ENCODE data around the gene PTP4A1.
"Not testable (repeated sequence)": the region's sequence is repeated elsewhere in the genome, so short reads cannot be mapped to it uniquely, and the experiment has no call there.

Gene PTP4A1

DNA sequence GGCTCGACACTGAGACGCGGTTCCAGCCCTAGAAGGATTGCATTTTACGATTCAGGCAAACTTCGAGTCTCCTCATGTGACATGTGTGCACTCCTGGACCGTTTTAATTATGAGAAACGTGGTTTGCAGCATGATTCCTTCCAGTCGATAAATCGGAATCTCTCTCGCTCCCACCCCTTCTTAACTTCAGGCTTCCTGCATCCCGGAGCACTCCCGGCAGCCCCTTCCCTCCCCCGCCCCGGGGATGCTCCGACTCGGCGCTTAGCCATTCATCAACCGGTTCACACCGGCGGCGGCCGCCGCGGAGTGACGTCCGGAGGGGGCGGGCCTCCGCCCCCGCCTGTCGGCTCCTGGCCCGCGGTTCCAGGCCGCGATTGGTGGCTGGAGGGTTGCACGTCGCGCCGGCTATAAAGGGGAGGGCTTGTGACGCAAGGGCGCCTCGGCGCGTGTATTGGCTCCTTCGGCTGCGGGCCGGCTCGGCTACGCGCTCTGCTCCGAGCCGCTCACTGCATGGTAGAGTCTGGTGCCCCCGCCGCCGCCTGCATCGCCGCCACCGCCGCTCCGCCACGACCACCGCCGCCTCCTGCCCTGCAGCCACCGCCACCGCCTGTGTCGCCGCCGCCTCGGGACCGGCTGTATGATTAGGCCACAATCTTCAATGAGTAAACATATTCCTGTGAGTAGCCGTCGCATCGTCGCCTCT lies at the start of gene PTP4A1, which contains the start of gene LOC128125822:
Gene PTP4A1, plus strand, starts transcription at position 437 of the 703 bp plus-strand sequence. CDS start 4,401 bp downstream, outside the sequence.
Gene LOC128125822, plus strand, starts transcription at position 437 of the 703 bp plus-strand sequence.
- TF ChIP-seq EZH2phosphoT487 (IDR thresholded peaks at IDR 0.05; ENCODE audit: low read depth): no peak
- TF ChIP-seq, protein P1, sequence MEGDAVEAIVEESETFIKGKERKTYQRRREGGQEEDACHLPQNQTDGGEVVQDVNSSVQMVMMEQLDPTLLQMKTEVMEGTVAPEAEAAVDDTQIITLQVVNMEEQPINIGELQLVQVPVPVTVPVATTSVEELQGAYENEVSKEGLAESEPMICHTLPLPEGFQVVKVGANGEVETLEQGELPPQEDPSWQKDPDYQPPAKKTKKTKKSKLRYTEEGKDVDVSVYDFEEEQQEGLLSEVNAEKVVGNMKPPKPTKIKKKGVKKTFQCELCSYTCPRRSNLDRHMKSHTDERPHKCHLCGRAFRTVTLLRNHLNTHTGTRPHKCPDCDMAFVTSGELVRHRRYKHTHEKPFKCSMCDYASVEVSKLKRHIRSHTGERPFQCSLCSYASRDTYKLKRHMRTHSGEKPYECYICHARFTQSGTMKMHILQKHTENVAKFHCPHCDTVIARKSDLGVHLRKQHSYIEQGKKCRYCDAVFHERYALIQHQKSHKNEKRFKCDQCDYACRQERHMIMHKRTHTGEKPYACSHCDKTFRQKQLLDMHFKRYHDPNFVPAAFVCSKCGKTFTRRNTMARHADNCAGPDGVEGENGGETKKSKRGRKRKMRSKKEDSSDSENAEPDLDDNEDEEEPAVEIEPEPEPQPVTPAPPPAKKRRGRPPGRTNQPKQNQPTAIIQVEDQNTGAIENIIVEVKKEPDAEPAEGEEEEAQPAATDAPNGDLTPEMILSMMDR (IDR thresholded peaks at IDR 0.05; ENCODE audit: low read depth, low read length): no peak
- peak within 1 kb of the TSS; percentile 97 for H2AFZ ChIP-seq (ENCODE audit: low read depth, low read length)
- peak within 1 kb of the TSS; percentile 81 for H3K4me3 ChIP-seq (ENCODE audit: low read length)
- peak within 1 kb of the TSS; percentile 91 for H3K9ac ChIP-seq (ENCODE audit: low read length)
- H3K4me1 ChIP-seq (ENCODE audit: low read length): peaks cover 14% of the 10 kb centered on the region
- peak within 1 kb of the TSS; percentile 88 for H3K4me2 ChIP-seq (ENCODE audit: low read length)
- H3K79me2 ChIP-seq (ENCODE audit: low read length): peaks cover 48% of the 10 kb centered on the region
- H4K20me1 ChIP-seq (ENCODE audit: insufficient read depth, low read length): peaks cover 32% of the 10 kb centered on the region
- peaks cover 17% of the 10 kb centered on the region for H3K36me3 ChIP-seq (replicated peaks; ENCODE audit: low read depth, low read length)
- H3K27me3 ChIP-seq (ENCODE audit: low read depth, low read length): no peaks in the 10 kb centered on the region
- H3K9me3 ChIP-seq (ENCODE audit: insufficient read depth, low read length): no peaks in the 10 kb centered on the region
- peak within 1 kb of the TSS; percentile 79 for H3K27ac ChIP-seq (ENCODE audit: low read length)

DNA sequence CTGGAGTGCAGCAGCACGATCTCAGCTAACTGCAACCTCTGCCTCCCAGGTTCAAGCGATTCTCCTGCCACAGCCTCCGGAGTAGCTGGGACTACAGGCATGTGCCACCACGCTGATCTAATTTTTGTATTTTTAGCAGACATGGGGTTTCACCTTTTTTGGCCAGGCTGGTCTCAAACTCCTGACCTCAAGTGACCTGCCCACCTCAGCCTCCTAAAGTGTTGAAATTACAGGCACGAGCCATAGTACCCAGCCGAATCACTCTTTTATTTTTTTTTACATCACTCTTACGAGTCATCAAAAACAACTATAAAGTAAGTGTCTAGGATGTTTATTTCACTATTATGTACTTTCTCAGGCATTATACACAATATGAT lies 49.4 kb upstream of the PTP4A1 start:
- not testable (repeated sequence) for H3K79me2 ChIP-seq (ENCODE audit: low read length); H3K27ac ChIP-seq (ENCODE audit: low read length); H4K20me1 ChIP-seq (ENCODE audit: insufficient read depth, low read length); H3K9ac ChIP-seq (ENCODE audit: low read length); H3K4me3 ChIP-seq (ENCODE audit: low read length); H3K9me3 ChIP-seq (ENCODE audit: insufficient read depth, low read length); H2AFZ ChIP-seq (ENCODE audit: low read depth, low read length); H3K4me2 ChIP-seq (ENCODE audit: low read length); H3K36me3 ChIP-seq (replicated peaks; ENCODE audit: low read depth, low read length)
- peaks cover 34% of the 10 kb centered on the region for H3K4me1 ChIP-seq (ENCODE audit: low read length)
- peaks cover 37% of the 10 kb centered on the region for H3K27me3 ChIP-seq (ENCODE audit: low read depth, low read length)

DNA sequence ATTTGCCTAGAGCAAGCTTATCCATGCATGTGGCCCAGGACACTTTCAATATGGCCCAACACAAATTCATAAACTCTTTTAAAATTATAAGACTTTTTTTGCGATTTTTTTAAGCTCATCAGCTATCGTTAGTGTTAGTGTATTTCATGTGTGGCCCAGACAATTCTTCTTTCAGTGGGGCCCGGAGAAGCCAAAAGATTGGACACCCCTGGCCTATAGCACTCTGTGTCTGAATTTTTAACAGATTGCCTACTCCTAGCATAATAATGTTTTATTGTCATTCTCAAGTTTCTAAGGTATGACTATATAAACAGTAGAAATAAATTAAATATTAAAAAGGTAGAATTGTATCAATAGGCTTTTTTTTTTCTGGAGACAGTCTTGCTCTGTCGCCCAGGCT lies 48.6 kb upstream of the PTP4A1 start:
- H3K9ac ChIP-seq (ENCODE audit: low read length): no peak overlapping the region
- H3K79me2 ChIP-seq (ENCODE audit: low read length): no peaks in the 10 kb centered on the region
- no peaks in the 10 kb centered on the region for H3K36me3 ChIP-seq (replicated peaks; ENCODE audit: low read depth, low read length)
- TF ChIP-seq EZH2phosphoT487 (IDR thresholded peaks at IDR 0.05; ENCODE audit: low read depth): no peak
- TF ChIP-seq, protein P1 (IDR thresholded peaks at IDR 0.05; ENCODE audit: low read depth, low read length): no peak
- H3K4me1 ChIP-seq (ENCODE audit: low read length): peaks cover 30% of the 10 kb centered on the region
- no peak overlapping the region for H3K4me3 ChIP-seq (ENCODE audit: low read length)
- no peaks in the 10 kb centered on the region for H4K20me1 ChIP-seq (ENCODE audit: insufficient read depth, low read length)
- H3K4me2 ChIP-seq (ENCODE audit: low read length): no peak overlapping the region
- H3K9me3 ChIP-seq (ENCODE audit: insufficient read depth, low read length): no peaks in the 10 kb centered on the region
- no peak overlapping the region for H2AFZ ChIP-seq (ENCODE audit: low read depth, low read length)
- H3K27ac ChIP-seq (ENCODE audit: low read length): no peak overlapping the region
- H3K27me3 ChIP-seq (ENCODE audit: low read depth, low read length): peaks cover 33% of the 10 kb centered on the region

DNA sequence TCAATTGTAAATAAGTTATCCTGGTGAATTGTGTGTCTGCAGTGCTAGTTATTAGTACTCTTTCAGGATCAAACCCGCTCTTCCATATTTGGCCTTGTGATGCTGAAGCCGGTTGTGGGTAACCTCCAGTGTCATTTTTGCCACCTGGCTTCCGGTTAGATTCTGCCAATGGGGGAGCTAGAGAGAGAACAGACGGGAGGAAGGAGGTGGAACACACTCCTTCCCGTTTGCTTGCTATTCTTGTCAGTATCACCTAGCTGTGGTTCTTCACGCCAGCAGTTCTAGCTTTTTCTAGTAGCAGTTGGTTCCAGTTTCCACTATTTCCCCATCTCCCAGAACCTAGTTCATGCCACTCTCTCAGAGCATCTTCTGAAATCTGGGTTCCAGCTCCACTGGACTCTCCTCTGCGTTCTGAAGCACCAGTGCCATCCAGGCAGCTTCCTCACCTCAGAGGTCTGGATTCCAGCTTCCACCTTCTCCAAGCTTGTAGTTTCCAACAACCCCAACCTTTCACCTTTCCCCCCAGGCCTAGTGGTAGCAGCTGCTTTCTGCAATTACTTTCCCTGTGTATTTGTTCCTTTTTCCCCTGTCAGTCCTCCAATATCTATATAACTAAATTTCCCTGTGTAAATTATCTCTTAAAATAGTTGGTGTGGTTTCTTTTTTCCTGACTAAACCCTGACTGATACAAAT lies 46.9 kb upstream of the PTP4A1 start:
- no peaks in the 10 kb centered on the region for H4K20me1 ChIP-seq (ENCODE audit: insufficient read depth, low read length)
- H2AFZ ChIP-seq (ENCODE audit: low read depth, low read length): no peak overlapping the region
- H3K27me3 ChIP-seq (ENCODE audit: low read depth, low read length): peaks cover 39% of the 10 kb centered on the region
- no peaks in the 10 kb centered on the region for H3K36me3 ChIP-seq (replicated peaks; ENCODE audit: low read depth, low read length)
- no peaks in the 10 kb centered on the region for H3K9me3 ChIP-seq (ENCODE audit: insufficient read depth, low read length)
- no peak overlapping the region for H3K9ac ChIP-seq (ENCODE audit: low read length)
- H3K4me2 ChIP-seq (ENCODE audit: low read length): no peak overlapping the region
- no peak overlapping the region for H3K4me3 ChIP-seq (ENCODE audit: low read length)
- no peak overlapping the region for H3K27ac ChIP-seq (ENCODE audit: low read length)
- H3K79me2 ChIP-seq (ENCODE audit: low read length): no peaks in the 10 kb centered on the region
- TF ChIP-seq, protein P1 (IDR thresholded peaks at IDR 0.05; ENCODE audit: low read depth, low read length): peak; percentile 23; the same call in 1 of the 2 replicates
- TF ChIP-seq EZH2phosphoT487 (IDR thresholded peaks at IDR 0.05; ENCODE audit: low read depth): no peak
- H3K4me1 ChIP-seq (ENCODE audit: low read length): peaks cover 26% of the 10 kb centered on the region
